Measurements from ENCODE around the gene SFI1.

DNA sequence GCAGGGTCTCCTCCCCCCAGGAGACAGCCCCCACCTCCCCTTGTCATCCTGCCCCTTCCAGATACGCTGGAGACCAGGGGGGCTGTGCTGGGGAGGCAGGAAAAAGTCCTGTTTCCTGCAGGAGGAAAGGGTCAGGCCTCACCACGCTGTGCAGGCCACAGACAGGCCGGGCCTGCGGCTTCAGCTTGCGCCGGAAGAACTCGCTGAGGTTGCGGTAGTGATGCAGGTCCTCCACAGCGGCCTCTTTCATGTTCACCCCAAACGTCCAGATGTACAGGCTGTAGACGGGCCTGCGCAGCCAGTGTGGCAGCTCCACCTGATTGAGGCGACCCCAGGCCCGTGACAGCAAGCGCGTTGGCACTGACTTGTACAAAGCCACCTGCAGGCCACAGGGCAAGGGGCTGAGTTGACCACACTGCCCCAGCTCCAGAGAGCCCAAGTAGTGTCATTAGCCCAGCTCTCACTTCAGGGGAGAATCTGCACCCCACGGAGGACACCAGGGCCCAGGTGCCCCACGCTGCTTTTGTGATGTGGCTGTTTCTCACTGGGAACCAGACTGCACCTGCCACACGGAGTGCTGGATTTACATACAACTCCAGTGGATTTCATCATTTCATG lies 125.3 kb downstream of the SFI1 start:
- TF ChIP-seq EZH2phosphoT487 (IDR thresholded peaks at IDR 0.05; ENCODE audit: insufficient read depth, low read depth): no peak
- TF ChIP-seq EZH2 (IDR thresholded peaks at IDR 0.05; ENCODE audit: insufficient read depth, poor library complexity, severe bottlenecking): no peak
